K562 (cell line): ENCODE results near the gene MAN1B1. TPM values are rescaled to one million over a fixed set of nuclear protein-coding genes. Genes with fewer than 3 reads are reported as not detected.
A peak's percentile ranks its signal among the peaks of the same experiment; 100 is the strongest.

Source experiments
- ADNP ChIP-seq: fragments of 200-800 bp; sonication (Bioruptor generic); IDR thresholded peaks from 2 replicates; pipeline ENCODE4 v1.6.1; 2016; ENCODE audit warnings: missing genetic modification characterization, missing compliant biosample characterization
- BHLHE40 ChIP-seq: IDR thresholded peaks from 2 replicates; pipeline ENCODE4 v1.6.1; 2011; ENCODE audit warnings: low read length, improper control_type of control experiment
- CBFA2T2 ChIP-seq: fragments of 450-650 bp; conservative IDR thresholded peaks from 2 replicates; pipeline ENCODE4 v1.6.1; 2017; ENCODE audit warnings: mild to moderate bottlenecking
- CLOCK ChIP-seq: fragments of 250-450 bp; sonication (Bioruptor Pico); IDR thresholded peaks from 2 replicates; pipeline ENCODE4 v1.4.0; 2020; ENCODE audit warnings: mild to moderate bottlenecking, moderate library complexity, borderline replicate concordance
- GABPB1 ChIP-seq: sonication (generic); formaldehyde crosslinking; IDR thresholded peaks from 2 replicates; pipeline ENCODE4 v1.8.0; 2022; ENCODE audit warnings: mild to moderate bottlenecking, missing genetic modification reagents
- HNRNPLL ChIP-seq: fragments of 200-400 bp; formaldehyde crosslinking; IDR thresholded peaks from 2 replicates; pipeline ENCODE4 v1.6.1; 2017; ENCODE audit warnings: low read length, low read depth, mild to moderate bottlenecking; ENCODE audit not compliant: poor library complexity, severe bottlenecking
- KLF1 ChIP-seq: fragments of 450-650 bp; IDR thresholded peaks from 2 replicates; pipeline ENCODE4 v1.6.1; 2016; ENCODE audit warnings: missing genetic modification characterization, missing compliant biosample characterization
- MED1 ChIP-seq: sonication (generic); formaldehyde crosslinking; IDR thresholded peaks from 2 replicates; pipeline ENCODE4 v1.8.1; 2023; ENCODE audit warnings: missing genetic modification reagents, borderline replicate concordance
- MTF1 ChIP-seq: fragments of 250-450 bp; sonication (Bioruptor Pico); IDR thresholded peaks from 2 replicates; pipeline ENCODE4 v1.9.0; 2021; ENCODE audit warnings: moderate library complexity, mild to moderate bottlenecking, inconsistent platforms, borderline replicate concordance
- PTBP1 ChIP-seq: fragments of 200-400 bp; formaldehyde crosslinking; IDR thresholded peaks from 2 replicates; pipeline ENCODE4 v1.6.1; 2017; ENCODE audit warnings: low read depth, low read length
- RBFOX2 ChIP-seq: fragments of 200-400 bp; formaldehyde crosslinking; IDR thresholded peaks from 2 replicates; pipeline ENCODE4 v1.6.1; 2017; ENCODE audit warnings: low read depth, mild to moderate bottlenecking, low read length, moderate library complexity
- REST ChIP-seq, 2 experiments: fragments of 450-650 bp; formaldehyde crosslinking in 1 of 2; IDR thresholded peaks; 2 replicates each; pipeline versions ENCODE4 v1.4.0 to v1.6.1; 2014 to 2020; ENCODE audit warnings: mild to moderate bottlenecking in 2 of 2, borderline replicate concordance in 1 of 2, low read depth in 1 of 2
- SP1 ChIP-seq: sonication (generic); formaldehyde crosslinking; IDR thresholded peaks from 2 replicates; pipeline ENCODE4 v1.8.1; 2022; ENCODE audit warnings: mild to moderate bottlenecking, missing genetic modification reagents
- ZNF316 ChIP-seq: fragments of 450-650 bp; IDR thresholded peaks from 2 replicates; pipeline ENCODE4 v1.6.1; 2016
- polyA plus RNA-seq, 8 experiments: library from polyadenylated mRNA; depleted of rRNA in 4 of 8; stranded (reverse) in 5 of 8; unstranded in 3 of 8; fragments of >200 nt; fragmentation: Nextera tagmentation in 2 of 8; fragmentation: Illumina TruSeq in 1 of 8; extraction: Ambion mirVana in 2 of 8; extraction: Trizol in 1 of 8; gene quantifications; 2 replicates each; pipeline versions ENCODE4 v1.2.1 to v1.2.3, GENCODE V29; 2011 to 2014; ENCODE audit warnings: inconsistent platforms in 1 of 8, missing spikeins in 1 of 8
- total RNA-seq, 7 experiments: library from RNA; depleted of rRNA in 6 of 7; stranded (reverse); fragments of >200 nt in 6 of 7; fragmentation: Illumina TruSeq in 2 of 7; extraction: Trizol in 2 of 7; gene quantifications; 2 replicates each; pipeline versions ENCODE4 v1.2.1 to v1.2.3, GENCODE V29; 2011 to 2021; ENCODE audit warnings: low replicate concordance in 1 of 7
- TF ChIP-seq, protein P1 (sequence below): IDR thresholded peaks from 2 replicates; pipeline ENCODE4 v1.6.1; 2016; ENCODE audit warnings: missing genetic modification characterization, missing compliant biosample characterization

MAN1B1 gene
- total and polyA plus RNA-seq, 9 of the 15 experiments (the other 6 are each of a cell fraction or from before 2014, with no cell fraction given), result 0.55 to 36.6 (median 27.3) TPM

DNA sequence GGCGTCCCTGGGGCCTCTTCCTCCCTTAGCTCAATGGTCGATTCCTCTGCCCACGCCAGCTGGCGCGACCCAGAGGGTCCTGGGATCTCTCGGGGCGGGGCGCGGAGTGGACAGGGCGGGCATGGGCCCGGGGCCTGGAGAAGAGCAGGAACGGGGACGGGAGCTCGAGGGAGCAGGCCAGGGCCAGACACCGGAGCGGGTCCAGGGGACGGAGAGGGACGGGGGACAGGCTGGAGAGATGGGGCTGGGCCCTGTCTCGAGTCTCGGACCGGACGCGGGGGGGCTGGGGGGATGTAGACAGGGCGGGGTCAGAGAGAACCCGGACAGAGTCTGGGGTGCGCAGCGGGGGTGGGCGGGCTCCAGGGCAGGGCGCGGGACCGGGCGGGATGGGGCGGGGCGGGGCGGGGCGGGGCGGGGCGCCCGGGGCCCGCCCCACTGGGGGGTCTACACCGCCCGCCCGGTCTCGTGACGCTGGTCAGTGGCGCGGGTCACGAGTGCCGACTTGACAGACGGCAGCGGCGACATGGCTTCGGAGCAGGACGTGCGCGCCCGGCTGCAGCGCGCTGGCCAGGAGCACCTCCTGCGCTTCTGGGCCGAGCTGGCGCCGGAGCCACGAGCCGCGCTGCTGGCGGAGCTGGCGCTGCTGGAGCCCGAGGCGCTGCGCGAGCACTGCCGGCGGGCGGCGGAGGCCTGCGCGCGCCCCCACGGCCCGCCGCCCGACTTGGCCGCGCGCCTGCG, 9.6 kb upstream of the MAN1B1 start, which contains the start of gene UAP1L1 (continued):
- TF ChIP-seq, protein P1, sequence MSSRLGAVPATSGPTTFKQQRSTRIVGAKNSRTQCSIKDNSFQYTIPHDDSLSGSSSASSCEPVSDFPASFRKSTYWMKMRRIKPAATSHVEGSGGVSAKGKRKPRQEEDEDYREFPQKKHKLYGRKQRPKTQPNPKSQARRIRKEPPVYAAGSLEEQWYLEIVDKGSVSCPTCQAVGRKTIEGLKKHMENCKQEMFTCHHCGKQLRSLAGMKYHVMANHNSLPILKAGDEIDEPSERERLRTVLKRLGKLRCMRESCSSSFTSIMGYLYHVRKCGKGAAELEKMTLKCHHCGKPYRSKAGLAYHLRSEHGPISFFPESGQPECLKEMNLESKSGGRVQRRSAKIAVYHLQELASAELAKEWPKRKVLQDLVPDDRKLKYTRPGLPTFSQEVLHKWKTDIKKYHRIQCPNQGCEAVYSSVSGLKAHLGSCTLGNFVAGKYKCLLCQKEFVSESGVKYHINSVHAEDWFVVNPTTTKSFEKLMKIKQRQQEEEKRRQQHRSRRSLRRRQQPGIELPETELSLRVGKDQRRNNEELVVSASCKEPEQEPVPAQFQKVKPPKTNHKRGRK, result no peak
- TF ChIP-seq ADNP, result no peak
- no peak for TF ChIP-seq CLOCK
- no peak for TF ChIP-seq GABPB1
- TF ChIP-seq SP1, result no peak
- TF ChIP-seq MTF1 (CRISPR knock-in tag), result no peak
- no peak for TF ChIP-seq CBFA2T2
- TF ChIP-seq REST (IDR thresholded peaks at IDR 0.05; ENCODE audit: borderline replicate concordance), result no peak
- no peak for TF ChIP-seq REST (CRISPR knock-in tag; IDR thresholded peaks at IDR 0.05; ENCODE audit: low read depth)
- no peak for TF ChIP-seq PTBP1
- no peak for TF ChIP-seq MED1 (CRISPR knock-in tag)
- peak; percentile 81 for TF ChIP-seq HNRNPLL
- no peak for TF ChIP-seq KLF1 (tag)
- TF ChIP-seq ZNF316, result no peak
- 0 out of 2 replicates have a peak, but pooled peaks have one; percentile 15 for TF ChIP-seq RBFOX2
- TF ChIP-seq BHLHE40, result peak; percentile 74
